SK-N-SH treated with all-trans-retinoic acid at 6 μM for 48 hours (cell line): Measurements from ENCODE around the gene GAGE12J.

Experiments used
- ATAC-seq: fragments of 200-7000 bp; cut with Tn5 transposase; 3 replicates; pipeline ENCODE4 v1.9.1; 2020; ENCODE audit warnings: mild to moderate bottlenecking, moderate library complexity
- ARNTL ChIP-seq: fragments of 450-650 bp; formaldehyde crosslinking; IDR thresholded peaks from 2 replicates; pipeline ENCODE4 v1.5.0; 2020; ENCODE audit warnings: low read depth, mild to moderate bottlenecking, moderate library complexity, borderline replicate concordance
- BACH2 ChIP-seq: fragments of 250-450 bp; sonication (Bioruptor Pico); IDR thresholded peaks from 2 replicates; pipeline ENCODE4 v1.9.0; 2021; ENCODE audit warnings: mild to moderate bottlenecking, borderline replicate concordance
- CREB5 ChIP-seq: fragments of 250-450 bp; sonication (Bioruptor Pico); IDR thresholded peaks from 2 replicates; pipeline ENCODE4 v1.5.1; 2020; ENCODE audit warnings: low read depth, mild to moderate bottlenecking, moderate library complexity
- CSDC2 ChIP-seq: fragments of 250-450 bp; sonication (Bioruptor Pico); IDR thresholded peaks from 2 replicates; pipeline ENCODE4 v1.5.0; 2020; ENCODE audit warnings: mild to moderate bottlenecking, moderate library complexity
- ESRRG ChIP-seq: fragments of 250-450 bp; sonication (Bioruptor Pico); IDR thresholded peaks from 2 replicates; pipeline ENCODE4 v1.6.1; 2021; ENCODE audit warnings: mild to moderate bottlenecking
- GLIS3 ChIP-seq: fragments of 250-450 bp; sonication (Bioruptor Pico); IDR thresholded peaks from 2 replicates; pipeline ENCODE4 v1.5.0; 2020; ENCODE audit warnings: mild to moderate bottlenecking, moderate library complexity
- ISL1 ChIP-seq: fragments of 250-450 bp; sonication (Bioruptor Pico); IDR thresholded peaks from 2 replicates; pipeline ENCODE4 v2.1.2; 2022; ENCODE audit warnings: mild to moderate bottlenecking, moderate library complexity
- OSR1 ChIP-seq: fragments of 250-450 bp; sonication (Bioruptor Pico); IDR thresholded peaks from 2 replicates; pipeline ENCODE4 v1.8.0; 2022; ENCODE audit warnings: moderate library complexity, mild to moderate bottlenecking, inconsistent platforms
- PPARA ChIP-seq: fragments of 250-450 bp; sonication (Bioruptor Pico); IDR thresholded peaks from 2 replicates; pipeline ENCODE4 v1.5.0; 2020; ENCODE audit warnings: mild to moderate bottlenecking, borderline replicate concordance
- RARB ChIP-seq: fragments of 250-450 bp; sonication (Bioruptor Pico); IDR thresholded peaks from 2 replicates; pipeline ENCODE4 v1.8.0; 2021; ENCODE audit warnings: mild to moderate bottlenecking, moderate library complexity
- SNAI2 ChIP-seq: fragments of 250-450 bp; sonication (Bioruptor Pico); IDR thresholded peaks from 2 replicates; pipeline ENCODE4 v1.5.0; 2020; ENCODE audit warnings: mild to moderate bottlenecking, moderate library complexity
- TCF4 ChIP-seq: fragments of 250-450 bp; sonication (Bioruptor Pico); IDR thresholded peaks from 2 replicates; pipeline ENCODE4 v1.8.0; 2021; ENCODE audit warnings: mild to moderate bottlenecking, moderate library complexity, borderline replicate concordance
- TOX ChIP-seq: fragments of 250-450 bp; sonication (Bioruptor Pico); IDR thresholded peaks from 2 replicates; pipeline ENCODE4 v1.8.0; 2021; ENCODE audit warnings: mild to moderate bottlenecking, moderate library complexity, borderline replicate concordance
- ZC3H10 ChIP-seq: fragments of 250-450 bp; sonication (Bioruptor Pico); IDR thresholded peaks from 2 replicates; pipeline ENCODE4 v1.5.1; 2021; ENCODE audit warnings: mild to moderate bottlenecking, moderate library complexity
- ZFP3 ChIP-seq: fragments of 250-450 bp; sonication (Bioruptor Pico); IDR thresholded peaks from 2 replicates; pipeline ENCODE4 v1.5.0; 2020; ENCODE audit warnings: mild to moderate bottlenecking, moderate library complexity
- ZFP30 ChIP-seq: fragments of 450-650 bp; formaldehyde crosslinking; IDR thresholded peaks from 2 replicates; pipeline ENCODE4 v1.5.0; 2022; ENCODE audit warnings: mild to moderate bottlenecking, moderate library complexity
- ZNF565 ChIP-seq: fragments of 450-650 bp; formaldehyde crosslinking; conservative IDR thresholded peaks from 2 replicates; pipeline ENCODE4 v1.5.0; 2020; ENCODE audit warnings: low read depth, mild to moderate bottlenecking, moderate library complexity
- ZNF70 ChIP-seq: fragments of 450-650 bp; formaldehyde crosslinking; IDR thresholded peaks from 2 replicates; pipeline ENCODE4 v1.5.0; 2020; ENCODE audit warnings: mild to moderate bottlenecking, moderate library complexity
- ZNF8 ChIP-seq: fragments of 450-650 bp; formaldehyde crosslinking; IDR thresholded peaks from 2 replicates; pipeline ENCODE4 v1.5.0; 2020; ENCODE audit warnings: mild to moderate bottlenecking, moderate library complexity
- TF ChIP-seq, protein P1 (sequence below): fragments of 250-450 bp; sonication (Bioruptor Pico); IDR thresholded peaks from 2 replicates; pipeline ENCODE4 v1.5.1; 2021; ENCODE audit warnings: mild to moderate bottlenecking, moderate library complexity
- TF ChIP-seq, protein P2 (sequence below): fragments of 250-450 bp; sonication (Bioruptor Pico); IDR thresholded peaks from 2 replicates; pipeline ENCODE4 v1.8.0; 2020; ENCODE audit warnings: mild to moderate bottlenecking, moderate library complexity, borderline replicate concordance
- TF ChIP-seq, protein P3 (sequence below): fragments of 250-450 bp; sonication (Bioruptor Pico); IDR thresholded peaks from 2 replicates; pipeline ENCODE4 v1.8.0; 2021; ENCODE audit warnings: low read depth, mild to moderate bottlenecking, moderate library complexity, borderline replicate concordance
- TF ChIP-seq, protein P4 (sequence below): fragments of 250-450 bp; sonication (Bioruptor Pico); IDR thresholded peaks from 2 replicates; pipeline ENCODE4 v1.5.0; 2020; ENCODE audit warnings: mild to moderate bottlenecking, moderate library complexity

The GAGE12J gene

DNA sequence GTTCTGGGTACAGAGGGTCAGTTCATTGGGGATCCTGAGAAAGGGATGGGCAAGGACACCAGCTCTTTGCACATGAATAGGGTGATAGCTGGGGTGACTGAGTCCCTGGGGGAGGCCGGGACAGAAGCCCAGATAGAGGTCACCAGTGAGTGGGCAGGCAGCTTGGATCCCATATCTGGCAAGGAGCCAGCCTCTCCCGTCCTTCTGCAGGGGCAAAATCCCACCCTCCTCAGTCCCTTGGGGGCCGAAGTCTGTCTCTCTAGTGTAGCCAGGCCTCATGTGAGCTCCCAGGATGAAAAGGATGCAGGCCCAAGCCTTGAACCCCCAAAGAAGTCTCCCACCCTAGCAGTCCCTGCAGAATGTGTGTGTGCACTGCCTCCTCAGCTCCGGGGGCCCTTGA lies 35.3 kb upstream of the GAGE12J start:
- ATAC-seq, result no peak
- TF ChIP-seq PPARA (CRISPR knock-in tag) (no peak), ZNF70 (CRISPR knock-in tag) (no peak), ZNF565 (CRISPR knock-in tag) (no peak), RARB (CRISPR knock-in tag) (no peak), ZFP3 (CRISPR knock-in tag) (no peak), ZFP30 (CRISPR knock-in tag) (no peak), TCF4 (CRISPR knock-in tag) (no peak), GLIS3 (CRISPR knock-in tag) (no peak), ARNTL (CRISPR knock-in tag) (no peak), BACH2 (CRISPR knock-in tag) (no peak), OSR1 (CRISPR knock-in tag) (no peak), CREB5 (no peak), ESRRG (CRISPR knock-in tag) (no peak), TOX (CRISPR knock-in tag) (no peak), CSDC2 (CRISPR knock-in tag) (no peak), ISL1 (CRISPR knock-in tag) (no peak), SNAI2 (CRISPR knock-in tag) (no peak)
- TF ChIP-seq, protein P1, sequence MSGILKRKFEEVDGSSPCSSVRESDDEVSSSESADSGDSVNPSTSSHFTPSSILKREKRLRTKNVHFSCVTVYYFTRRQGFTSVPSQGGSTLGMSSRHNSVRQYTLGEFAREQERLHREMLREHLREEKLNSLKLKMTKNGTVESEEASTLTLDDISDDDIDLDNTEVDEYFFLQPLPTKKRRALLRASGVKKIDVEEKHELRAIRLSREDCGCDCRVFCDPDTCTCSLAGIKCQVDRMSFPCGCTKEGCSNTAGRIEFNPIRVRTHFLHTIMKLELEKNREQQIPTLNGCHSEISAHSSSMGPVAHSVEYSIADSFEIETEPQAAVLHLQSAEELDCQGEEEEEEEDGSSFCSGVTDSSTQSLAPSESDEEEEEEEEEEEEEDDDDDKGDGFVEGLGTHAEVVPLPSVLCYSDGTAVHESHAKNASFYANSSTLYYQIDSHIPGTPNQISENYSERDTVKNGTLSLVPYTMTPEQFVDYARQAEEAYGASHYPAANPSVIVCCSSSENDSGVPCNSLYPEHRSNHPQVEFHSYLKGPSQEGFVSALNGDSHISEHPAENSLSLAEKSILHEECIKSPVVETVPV (CRISPR knock-in tag), result no peak
- TF ChIP-seq, protein P2, sequence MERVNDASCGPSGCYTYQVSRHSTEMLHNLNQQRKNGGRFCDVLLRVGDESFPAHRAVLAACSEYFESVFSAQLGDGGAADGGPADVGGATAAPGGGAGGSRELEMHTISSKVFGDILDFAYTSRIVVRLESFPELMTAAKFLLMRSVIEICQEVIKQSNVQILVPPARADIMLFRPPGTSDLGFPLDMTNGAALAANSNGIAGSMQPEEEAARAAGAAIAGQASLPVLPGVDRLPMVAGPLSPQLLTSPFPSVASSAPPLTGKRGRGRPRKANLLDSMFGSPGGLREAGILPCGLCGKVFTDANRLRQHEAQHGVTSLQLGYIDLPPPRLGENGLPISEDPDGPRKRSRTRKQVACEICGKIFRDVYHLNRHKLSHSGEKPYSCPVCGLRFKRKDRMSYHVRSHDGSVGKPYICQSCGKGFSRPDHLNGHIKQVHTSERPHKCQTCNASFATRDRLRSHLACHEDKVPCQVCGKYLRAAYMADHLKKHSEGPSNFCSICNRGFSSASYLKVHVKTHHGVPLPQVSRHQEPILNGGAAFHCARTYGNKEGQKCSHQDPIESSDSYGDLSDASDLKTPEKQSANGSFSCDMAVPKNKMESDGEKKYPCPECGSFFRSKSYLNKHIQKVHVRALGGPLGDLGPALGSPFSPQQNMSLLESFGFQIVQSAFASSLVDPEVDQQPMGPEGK, result no peak

GRCh38 chrX:49287665-49288064 lies 34.2 kb upstream of the GAGE12J start:
- no peak for ATAC-seq

More at GRCh38 chrX:49287665-49288064, 34.2 kb upstream of the GAGE12J start:
- TF ChIP-seq ZC3H10 (CRISPR knock-in tag), result no peak
- no peak for TF ChIP-seq GLIS3 (CRISPR knock-in tag)
- no peak for TF ChIP-seq TCF4 (CRISPR knock-in tag)
- TF ChIP-seq, protein P3, sequence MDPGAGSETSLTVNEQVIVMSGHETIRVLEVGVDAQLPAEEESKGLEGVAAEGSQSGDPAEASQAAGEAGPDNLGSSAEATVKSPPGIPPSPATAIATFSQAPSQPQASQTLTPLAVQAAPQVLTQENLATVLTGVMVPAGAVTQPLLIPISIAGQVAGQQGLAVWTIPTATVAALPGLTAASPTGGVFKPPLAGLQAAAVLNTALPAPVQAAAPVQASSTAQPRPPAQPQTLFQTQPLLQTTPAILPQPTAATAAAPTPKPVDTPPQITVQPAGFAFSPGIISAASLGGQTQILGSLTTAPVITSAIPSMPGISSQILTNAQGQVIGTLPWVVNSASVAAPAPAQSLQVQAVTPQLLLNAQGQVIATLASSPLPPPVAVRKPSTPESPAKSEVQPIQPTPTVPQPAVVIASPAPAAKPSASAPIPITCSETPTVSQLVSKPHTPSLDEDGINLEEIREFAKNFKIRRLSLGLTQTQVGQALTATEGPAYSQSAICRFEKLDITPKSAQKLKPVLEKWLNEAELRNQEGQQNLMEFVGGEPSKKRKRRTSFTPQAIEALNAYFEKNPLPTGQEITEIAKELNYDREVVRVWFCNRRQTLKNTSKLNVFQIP (CRISPR knock-in tag), result no peak
- no peak for TF ChIP-seq ARNTL (CRISPR knock-in tag)
- TF ChIP-seq, protein P4, sequence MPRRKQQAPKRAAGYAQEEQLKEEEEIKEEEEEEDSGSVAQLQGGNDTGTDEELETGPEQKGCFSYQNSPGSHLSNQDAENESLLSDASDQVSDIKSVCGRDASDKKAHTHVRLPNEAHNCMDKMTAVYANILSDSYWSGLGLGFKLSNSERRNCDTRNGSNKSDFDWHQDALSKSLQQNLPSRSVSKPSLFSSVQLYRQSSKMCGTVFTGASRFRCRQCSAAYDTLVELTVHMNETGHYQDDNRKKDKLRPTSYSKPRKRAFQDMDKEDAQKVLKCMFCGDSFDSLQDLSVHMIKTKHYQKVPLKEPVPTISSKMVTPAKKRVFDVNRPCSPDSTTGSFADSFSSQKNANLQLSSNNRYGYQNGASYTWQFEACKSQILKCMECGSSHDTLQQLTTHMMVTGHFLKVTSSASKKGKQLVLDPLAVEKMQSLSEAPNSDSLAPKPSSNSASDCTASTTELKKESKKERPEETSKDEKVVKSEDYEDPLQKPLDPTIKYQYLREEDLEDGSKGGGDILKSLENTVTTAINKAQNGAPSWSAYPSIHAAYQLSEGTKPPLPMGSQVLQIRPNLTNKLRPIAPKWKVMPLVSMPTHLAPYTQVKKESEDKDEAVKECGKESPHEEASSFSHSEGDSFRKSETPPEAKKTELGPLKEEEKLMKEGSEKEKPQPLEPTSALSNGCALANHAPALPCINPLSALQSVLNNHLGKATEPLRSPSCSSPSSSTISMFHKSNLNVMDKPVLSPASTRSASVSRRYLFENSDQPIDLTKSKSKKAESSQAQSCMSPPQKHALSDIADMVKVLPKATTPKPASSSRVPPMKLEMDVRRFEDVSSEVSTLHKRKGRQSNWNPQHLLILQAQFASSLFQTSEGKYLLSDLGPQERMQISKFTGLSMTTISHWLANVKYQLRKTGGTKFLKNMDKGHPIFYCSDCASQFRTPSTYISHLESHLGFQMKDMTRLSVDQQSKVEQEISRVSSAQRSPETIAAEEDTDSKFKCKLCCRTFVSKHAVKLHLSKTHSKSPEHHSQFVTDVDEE (CRISPR knock-in tag), result no peak
- no peak for TF ChIP-seq ZNF565 (CRISPR knock-in tag)
- no peak for TF ChIP-seq SNAI2 (CRISPR knock-in tag)
- TF ChIP-seq ZNF8 (CRISPR knock-in tag), result no peak
